ENCODE results near the gene PHF21A.
"Not testable (repeated sequence)": the region's sequence is repeated elsewhere in the genome, so short reads cannot be mapped to it uniquely, and the experiment has no call there.

GRCh38 chr11:45981826-45982225 lies 139.4 kb downstream of the PHF21A start:
- TF ChIP-seq, protein P1, sequence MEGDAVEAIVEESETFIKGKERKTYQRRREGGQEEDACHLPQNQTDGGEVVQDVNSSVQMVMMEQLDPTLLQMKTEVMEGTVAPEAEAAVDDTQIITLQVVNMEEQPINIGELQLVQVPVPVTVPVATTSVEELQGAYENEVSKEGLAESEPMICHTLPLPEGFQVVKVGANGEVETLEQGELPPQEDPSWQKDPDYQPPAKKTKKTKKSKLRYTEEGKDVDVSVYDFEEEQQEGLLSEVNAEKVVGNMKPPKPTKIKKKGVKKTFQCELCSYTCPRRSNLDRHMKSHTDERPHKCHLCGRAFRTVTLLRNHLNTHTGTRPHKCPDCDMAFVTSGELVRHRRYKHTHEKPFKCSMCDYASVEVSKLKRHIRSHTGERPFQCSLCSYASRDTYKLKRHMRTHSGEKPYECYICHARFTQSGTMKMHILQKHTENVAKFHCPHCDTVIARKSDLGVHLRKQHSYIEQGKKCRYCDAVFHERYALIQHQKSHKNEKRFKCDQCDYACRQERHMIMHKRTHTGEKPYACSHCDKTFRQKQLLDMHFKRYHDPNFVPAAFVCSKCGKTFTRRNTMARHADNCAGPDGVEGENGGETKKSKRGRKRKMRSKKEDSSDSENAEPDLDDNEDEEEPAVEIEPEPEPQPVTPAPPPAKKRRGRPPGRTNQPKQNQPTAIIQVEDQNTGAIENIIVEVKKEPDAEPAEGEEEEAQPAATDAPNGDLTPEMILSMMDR (IDR thresholded peaks at IDR 0.05; ENCODE audit: insufficient read depth, low read depth, low read length), result not testable (repeated sequence)
- not testable (repeated sequence) for TF ChIP-seq EZH2 (IDR thresholded peaks at IDR 0.05; ENCODE audit: insufficient read depth, low read length)

Data from astrocyte (in vitro differentiated cells and primary cell).